GM19324 (cell line): ENCODE data around the gene AKAP7.
"Not testable (repeated sequence)": the region's sequence is repeated elsewhere in the genome, so short reads cannot be mapped to it uniquely, and the experiment has no call there.

Experiments used
- ATAC-seq: cut with Tn5 transposase; IDR thresholded peaks from one replicate; pipeline ENCODE4 v1.9.1; 2021; ENCODE audit warnings: mild to moderate bottlenecking, moderate library complexity; ENCODE audit not compliant: unreplicated experiment, low FRiP score

Gene AKAP7

DNA sequence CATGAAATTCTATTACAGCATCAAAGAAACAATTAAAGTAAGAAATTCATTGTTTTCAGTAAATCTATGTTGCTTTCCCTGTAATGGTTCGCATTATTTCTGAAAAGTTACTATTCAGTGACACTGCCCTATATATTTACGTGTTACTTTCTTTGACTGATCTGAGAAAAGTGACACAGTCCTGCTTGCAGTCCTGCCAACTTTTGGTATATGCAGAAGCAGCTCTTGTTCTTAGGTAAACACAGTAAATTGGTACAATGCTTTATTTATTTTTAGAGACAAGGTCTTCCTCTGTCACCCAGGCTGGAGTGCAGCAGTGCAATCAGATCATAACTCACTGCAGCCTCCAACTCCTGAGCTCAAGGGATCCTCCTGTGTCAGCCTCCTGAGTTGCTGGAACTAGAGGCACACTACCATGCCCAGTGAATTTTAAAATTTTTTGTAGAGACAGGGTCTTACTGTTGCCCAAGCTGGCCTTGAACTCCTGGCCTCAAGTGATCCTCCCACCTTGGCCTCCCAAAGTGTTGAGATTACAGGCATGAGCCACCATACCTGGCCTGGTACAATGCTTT lies 151.3 kb downstream of the AKAP7 start:
- ATAC-seq: no peak

DNA sequence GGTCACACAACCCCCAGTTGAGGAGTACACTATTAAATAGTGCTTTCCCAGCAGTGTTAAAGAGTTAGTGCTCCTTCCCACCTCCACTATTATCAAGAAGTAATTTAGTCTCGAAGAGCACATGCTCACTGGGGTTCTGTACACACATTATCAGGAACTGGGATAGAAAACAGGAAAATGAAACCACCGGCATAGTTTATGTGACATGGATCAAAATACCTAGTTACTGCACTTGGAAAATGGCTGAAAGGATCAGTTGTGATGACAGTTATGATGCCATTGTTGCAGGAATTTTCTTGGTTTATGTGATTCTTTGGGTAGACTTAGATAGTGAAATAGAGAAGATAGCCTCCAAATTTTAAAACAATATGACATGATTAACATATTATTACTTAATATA lies 152.9 kb downstream of the AKAP7 start:
- no peak for ATAC-seq

DNA sequence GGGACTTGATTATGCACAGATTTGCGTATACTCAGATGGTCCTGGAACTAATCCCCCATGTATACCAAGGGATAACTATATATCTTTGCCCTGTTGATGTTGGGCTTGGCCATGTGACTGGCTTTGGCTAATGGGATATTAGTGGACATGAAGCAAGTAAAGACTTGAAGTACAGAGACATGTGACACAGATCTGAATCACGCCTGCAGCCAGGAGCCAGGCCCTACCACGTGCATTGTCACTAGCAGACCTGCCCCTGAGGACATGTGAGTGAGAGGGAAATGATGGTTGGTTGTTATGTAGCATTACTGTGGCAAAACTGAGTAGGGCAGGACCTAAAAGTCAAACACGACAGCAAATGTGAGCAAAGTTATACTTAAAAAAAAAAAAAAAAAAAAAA lies 155.7 kb downstream of the AKAP7 start:
- ATAC-seq: no peak

DNA sequence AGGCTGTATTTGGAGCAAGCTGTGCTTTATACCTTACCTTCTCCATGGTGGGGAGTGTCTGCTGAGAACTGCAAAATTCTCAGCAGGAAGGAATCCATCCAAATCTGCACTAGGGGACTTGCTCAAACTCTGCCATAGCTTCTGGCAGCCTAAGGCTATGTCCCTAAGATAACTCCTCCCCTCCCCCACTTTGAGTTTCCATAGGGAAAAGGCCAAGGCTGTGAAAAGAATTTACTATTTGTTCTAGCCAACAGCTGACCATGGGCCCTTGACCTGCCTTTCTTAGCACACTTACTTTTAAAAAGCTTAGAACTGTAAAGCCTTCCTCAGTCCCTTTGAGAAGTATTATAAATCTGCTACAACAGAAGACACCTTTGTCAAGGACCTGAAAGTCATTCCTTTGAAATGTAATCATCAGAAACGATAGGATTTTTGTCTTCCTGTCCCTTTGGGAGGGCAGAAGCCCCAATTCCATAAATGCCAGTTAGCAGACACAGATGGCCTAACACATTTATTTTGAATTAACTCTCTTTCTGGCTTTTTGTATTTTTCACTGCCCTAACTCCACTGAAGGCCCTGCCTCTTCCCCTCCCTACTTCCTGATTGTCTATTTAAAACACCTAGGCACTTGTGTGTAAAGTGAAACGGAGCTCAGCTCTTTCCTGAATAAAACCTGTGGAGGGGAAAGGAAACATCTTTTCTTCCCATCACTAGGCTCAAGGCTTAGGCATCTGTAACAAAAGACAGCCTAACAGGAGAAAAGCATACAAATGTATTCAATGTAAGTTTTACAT lies 157.1 kb downstream of the AKAP7 start:
- ATAC-seq: no peak

DNA sequence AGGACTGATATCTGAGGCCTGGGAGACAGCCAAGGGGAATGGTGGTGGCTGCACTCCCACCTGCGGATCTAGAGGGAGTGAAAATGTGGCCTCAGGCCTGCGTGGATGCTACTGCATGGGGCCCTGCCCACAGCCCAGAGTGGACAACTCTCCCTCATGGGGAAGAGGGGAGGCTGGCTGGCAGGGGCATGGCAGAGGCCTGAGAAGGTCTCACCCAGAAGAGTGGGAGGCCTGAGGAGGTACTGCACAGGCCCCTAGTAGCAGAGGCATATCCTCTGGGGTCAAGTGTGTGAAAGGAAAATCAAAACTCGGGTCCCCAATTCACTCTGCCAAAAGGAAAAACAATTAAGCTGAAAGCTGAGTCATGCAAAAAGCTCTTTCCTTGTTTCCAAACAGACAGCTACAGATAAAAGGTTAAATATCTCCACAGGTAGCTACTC lies 158.2 kb downstream of the AKAP7 start:
- no peak for ATAC-seq

DNA sequence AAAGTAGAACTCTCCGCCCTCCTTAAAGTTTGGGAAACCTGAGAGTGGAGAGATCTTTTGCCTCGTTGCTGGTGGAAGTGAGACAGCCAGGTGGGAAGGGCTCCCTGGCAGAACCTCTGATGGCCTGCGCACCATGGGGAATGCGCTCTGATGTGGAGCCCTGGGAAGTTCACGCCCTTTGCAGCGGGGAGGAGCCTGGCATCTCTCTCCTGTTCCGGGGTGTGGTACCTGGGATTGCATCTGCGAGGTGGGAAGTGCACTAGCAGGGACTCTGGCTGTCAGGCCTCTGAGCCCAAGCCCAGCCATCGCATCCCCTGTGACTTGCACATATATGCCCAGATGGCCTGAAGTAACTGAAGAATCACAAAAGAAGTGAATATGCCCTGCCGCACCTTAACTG lies 159.8 kb downstream of the AKAP7 start:
- no peak for ATAC-seq

DNA sequence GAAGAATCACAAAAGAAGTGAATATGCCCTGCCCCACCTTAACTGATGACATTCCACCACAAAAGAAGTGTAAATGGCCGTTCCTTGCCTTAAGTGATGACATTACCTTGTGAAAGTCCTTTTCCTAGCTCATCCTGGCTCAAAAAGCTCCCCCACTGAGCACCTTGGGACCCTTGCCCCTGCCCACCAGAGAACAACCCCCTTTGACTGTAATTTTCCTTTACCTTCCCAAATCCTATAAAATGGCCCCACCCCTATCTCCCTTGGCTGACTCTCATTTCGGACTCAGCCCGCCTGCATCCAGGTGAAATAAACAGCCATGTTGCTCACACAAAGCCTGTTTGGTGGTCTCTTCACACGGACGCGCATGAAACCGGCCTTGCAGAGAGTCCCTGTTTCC lies 165.6 kb downstream of the AKAP7 start:
- not testable (repeated sequence) for ATAC-seq

DNA sequence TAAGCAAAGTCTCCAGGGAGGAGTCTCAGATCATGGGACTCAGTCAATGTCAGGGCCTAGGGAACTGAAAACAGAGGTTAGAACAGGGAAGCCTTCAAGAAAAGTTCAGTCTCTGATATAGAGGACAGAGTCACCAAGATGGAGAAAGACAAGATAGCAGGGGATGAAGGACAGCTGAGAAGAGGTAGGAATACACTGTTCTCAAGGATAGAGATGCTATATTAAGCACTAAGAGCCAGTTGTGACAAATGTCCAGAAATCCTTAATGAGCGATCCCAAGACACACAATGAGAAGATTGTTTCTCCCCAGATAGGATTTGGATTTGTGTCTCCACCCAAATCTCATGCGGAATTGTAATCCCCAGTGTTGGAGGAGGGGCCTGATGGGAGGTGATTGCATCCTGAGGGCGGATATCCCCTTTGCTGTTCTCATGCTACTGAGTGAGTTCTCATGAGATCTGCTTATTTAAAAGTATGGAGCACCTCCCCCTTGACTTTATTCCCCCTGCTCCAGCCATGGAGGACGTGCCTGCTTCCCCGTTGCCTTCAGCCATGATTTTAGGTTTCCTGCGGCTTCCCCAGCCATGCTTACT lies 168.2 kb downstream of the AKAP7 start:
- ATAC-seq: no peak

DNA sequence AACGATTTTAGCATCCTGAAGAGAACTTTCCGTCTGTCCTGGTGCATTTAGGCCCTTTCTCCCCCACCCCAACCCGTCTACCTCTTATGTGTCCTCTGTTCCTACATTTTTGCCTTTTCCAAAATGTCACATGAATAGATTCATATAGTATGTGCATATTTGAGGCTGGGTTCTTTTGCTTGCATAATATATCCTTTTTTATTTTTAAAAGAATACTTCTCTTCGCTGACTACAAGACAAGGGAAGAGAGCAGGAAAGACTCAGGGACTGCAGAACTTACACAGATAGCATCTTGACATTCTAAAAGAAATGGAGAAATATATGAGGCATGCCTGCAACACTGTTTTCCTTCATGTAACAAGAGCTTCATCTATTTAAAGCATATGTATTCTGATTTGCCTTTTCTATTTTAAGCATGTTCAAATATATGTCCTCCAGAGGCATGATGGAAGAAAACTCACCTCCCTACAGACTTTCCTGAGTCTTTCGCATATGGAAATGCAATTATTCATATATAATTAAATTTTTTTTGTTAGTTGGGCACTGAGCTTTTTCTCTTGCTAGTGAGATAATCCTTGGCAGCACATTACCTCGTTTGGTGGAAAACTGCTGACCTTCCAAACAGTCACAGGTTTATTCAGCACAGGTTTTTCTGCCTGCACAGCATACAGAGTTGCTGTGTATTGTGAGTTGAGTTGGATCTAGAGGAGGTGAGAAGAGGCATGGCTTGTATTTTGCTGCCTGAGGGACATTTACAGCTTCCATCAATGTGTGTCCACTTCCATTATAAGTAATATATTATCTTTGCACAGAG lies 170.0 kb downstream of the AKAP7 start:
- no peak for ATAC-seq

DNA sequence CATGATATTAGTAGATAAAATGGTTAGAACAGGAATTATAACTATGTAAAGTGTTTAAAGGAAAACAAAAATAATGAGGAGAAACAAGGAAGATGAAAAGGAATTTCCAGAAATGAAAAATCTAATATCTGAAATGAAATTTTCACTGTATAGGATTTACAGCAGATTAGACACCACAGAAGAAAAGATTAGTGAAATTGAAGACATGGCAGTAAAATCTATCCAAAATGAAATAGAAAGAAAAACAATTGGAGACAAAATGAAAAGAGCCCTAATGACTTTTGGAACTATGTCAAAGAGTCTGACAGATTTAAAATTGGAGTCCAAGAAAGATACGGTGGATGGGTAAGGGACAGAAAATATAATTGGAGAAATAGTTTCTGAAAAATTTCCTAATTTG lies 174.2 kb downstream of the AKAP7 start:
- no peak for ATAC-seq

DNA sequence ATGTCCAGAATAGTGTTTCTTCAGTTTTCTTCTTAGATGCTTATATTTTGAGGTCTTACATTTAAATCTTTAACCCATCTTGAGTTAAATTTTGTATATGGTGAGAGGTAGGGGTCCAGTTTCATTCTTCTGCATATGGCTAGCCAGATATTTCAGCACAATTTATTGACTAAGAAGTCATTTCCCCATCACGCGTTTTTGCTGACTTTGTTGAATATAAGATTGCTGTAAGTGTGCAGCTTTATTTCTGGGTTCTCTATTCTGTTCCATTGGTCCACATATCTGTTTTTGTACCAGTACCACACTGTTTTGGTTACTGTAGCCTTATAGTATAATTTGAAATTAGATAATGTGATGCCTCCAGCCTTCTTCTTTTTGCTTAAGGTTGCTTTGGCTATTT lies 179.6 kb downstream of the AKAP7 start:
- no peak for ATAC-seq

DNA sequence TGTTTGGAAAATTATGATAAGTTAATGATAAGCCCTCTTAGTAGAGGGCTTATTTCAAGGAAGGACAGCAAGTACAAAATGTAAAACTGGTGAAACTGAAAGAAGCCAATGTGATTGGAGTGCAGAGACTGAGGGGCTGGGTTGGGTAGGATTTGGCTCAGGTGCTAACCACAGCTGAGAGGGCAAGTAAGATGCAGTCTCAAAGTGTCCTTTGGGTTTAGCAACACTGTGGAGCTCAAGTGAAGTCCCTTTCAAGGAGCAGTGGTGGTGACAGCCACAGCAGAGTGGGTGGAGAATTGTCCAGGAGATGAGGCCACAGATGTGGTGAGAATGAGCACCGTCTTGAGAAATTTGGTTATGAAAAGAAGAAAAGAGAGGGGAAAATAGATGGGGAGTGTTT lies 181.4 kb downstream of the AKAP7 start:
- no peak for ATAC-seq

DNA sequence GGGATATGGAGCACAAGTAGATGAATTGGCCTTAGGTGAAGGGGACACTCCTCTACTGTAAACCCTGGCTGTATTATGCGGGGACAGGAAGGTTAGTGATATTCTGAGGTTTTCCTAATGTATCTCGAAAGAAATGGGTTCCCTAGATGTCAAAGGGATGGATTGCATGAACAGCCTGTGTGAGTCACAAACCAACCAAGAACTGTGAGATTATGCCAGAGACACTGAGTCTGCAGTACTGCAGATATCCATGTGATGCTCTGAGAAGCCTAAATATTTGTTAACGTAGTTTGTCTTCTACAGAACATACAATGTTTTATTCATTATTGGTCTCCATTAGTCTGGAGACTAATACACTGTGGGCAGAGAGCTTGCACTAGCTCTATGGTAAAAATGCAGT lies 182.2 kb downstream of the AKAP7 start:
- ATAC-seq: no peak

DNA sequence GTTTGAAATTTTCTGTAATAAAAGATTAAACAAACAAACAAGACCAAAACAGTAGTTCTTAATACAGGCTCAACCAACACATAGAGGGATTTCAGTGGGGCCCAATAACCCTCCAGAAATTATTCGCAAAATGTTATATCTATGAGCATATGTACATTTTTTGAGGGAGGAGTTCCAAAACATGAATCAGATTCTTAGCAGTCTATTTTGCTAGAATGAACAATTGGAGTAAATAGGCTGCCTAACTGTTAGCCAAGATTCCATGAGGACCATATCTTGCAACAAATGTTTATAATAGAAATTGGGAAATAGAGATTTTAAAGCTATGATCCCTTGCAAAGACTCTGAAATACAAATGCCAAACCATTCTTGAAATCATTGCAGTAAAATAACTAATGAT lies 186.3 kb downstream of the AKAP7 start:
- ATAC-seq: no peak

DNA sequence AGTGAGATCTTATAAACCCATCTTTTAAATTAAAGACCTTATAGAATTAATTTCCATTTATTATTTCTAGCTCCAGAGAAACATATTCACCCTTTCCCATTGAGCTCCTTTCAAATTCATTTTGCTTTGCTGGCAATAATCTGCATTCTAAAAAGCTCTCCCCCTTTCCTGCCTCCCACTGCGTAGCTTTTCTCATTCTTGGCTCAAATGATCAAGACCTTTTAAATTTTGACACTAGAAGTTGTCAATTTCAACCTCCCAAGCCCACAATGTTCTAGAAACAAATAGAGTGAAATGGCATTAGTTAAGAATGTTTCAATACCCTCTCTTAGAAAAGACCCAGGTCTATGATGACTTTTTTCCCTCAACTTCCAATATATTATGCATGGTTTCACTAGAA lies 186.9 kb downstream of the AKAP7 start:
- ATAC-seq: no peak

DNA sequence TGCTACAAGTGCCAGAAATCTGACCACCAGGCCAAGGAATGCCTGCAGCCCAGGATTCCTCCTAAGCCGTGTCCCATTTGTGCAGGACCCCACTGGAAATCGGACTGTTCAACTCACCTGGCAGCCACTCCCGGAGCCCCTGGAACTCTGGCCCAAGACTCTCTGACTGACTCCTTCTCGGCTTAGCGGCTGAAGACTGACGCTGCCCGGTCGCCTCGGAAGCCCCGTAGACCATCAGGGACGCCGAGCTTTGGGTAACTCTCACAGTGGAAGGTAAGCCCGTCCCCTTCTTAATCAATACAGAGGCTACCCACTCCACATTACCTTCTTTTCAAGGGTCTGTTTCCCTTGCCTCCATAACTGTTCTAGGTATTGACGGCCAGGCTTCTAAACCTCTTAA lies 190.4 kb downstream of the AKAP7 start:
- not testable (repeated sequence) for ATAC-seq

DNA sequence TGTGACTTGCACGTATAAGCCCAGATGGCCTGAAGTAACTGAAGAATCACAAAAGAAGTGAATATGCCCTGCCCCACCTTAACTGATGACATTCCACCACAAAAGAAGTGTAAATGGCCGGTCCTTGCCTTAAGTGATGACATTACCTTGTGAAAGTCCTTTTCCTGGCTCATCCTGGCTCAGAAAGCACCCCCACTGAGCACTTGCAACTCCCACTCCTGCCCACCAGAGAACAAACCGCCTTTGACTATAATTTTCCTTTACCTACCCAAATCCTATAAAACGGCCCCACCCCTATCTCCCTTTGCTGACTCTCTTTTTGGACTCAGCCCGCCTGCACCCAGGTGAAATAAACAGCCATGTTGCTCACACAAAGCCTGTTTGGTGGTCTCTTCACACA lies 193.5 kb downstream of the AKAP7 start:
- ATAC-seq: not testable (repeated sequence)

DNA sequence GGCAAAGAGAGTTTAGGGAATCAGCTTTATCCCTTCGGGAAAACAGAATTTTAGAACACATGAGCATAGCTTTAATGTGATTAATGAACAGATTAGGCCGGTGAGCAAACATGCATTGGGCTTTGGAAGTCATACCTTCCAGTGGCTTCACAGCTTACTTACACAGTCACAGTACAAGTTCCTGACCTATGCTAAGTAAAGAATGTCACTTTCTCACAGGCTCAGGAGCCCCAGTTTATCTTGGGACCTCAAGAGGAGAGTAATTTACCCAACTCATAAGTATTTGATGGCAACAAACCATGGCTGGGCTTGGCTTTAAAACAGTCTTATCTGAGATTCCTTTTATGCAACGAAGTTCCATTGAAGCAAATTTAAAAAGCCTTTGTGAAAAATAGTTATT lies 195.9 kb downstream of the AKAP7 start:
- no peak for ATAC-seq

DNA sequence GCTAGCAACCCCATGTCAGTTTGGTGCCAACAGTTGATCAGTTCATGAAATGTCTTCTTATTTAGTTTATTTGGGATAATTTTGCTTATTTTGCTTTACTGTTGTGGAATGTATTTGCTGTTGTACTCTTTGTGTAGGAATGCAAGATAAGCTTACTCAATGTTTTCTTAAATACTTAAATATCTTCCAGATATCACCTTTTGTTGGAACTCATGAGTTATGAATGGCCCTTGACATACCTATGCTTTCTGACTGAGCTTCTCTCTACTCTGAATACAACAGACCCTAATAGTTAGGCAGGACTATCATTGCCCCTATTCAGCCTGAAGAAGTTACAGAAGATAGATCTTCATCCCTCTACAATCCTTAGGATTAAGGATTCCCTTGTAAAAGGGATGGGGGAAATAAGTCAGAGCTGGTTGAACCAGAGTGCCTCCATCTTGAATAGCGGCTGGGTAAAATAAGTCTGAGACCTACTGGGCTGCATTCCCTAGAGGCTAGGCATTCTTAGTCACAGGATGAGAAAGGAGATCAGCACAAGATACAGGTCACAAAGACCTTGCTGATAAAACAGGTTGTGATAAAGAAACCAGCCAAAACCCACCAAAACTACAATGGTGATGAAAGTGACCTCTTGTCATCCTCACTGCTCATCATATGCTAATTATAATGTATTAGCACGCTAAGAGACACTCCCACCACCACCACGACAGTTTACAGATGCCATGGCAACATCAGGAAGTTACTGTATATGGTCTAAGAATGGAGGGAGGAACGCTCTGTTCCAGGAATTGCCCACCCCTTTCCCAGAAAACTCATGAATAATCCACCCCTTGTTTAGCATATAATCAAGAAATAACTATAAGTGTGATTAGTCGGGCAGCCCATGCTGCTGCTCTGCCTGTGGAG lies 196.9 kb downstream of the AKAP7 start:
- no peak for ATAC-seq
